Transverse colon (tissue), 4 donors: Measurements from ENCODE around the gene DNER. TPM values are rescaled to one million over a fixed set of nuclear protein-coding genes. Genes with fewer than 3 reads are reported as not detected.

ENCODE experiments used
- DNase-seq: peaks from one replicate; pipeline ENCODE4 v3.0.0-alpha.2; 2019
- H3K27ac ChIP-seq, 4 donors: fragments of 200-600 bp; sonication (generic); 2 replicates each; pipeline ENCODE4 v1.5.1; 2016 to 2018; ENCODE audit warnings: inconsistent platforms in 4 of 4
- H3K27me3 ChIP-seq: fragments of 200-600 bp; sonication (generic); 2 replicates; pipeline ENCODE4 v1.5.1; 2017; ENCODE audit warnings: inconsistent platforms
- H3K36me3 ChIP-seq, 4 donors: fragments of 200-600 bp; sonication (generic); 2 replicates each; pipeline ENCODE4 v1.5.1; 2017 to 2019; ENCODE audit warnings: inconsistent platforms in 4 of 4
- H3K4me1 ChIP-seq, 4 donors: fragments of 200-600 bp; sonication (generic); 2 replicates each; pipeline ENCODE4 v1.5.1; 2017 to 2020; ENCODE audit warnings: inconsistent platforms in 4 of 4
- H3K4me3 ChIP-seq, 4 donors: fragments of 200-600 bp; sonication (generic); 1 replicate in 1 of 4; 2 replicates in 3 of 4; pipeline versions ENCODE4 v1.5.1 to v1.6.1; 2017 to 2019; ENCODE audit warnings: inconsistent platforms in 4 of 4
- H3K9me3 ChIP-seq, 2 donors: fragments of 200-600 bp; sonication (generic); 2 replicates each; pipeline ENCODE4 v1.5.1; 2017 to 2019; ENCODE audit warnings: inconsistent platforms in 2 of 2
- EP300 ChIP-seq: sonication (generic); formaldehyde crosslinking; IDR thresholded peaks from one replicate; pipeline ENCODE4 v1.6.1; 2017; ENCODE audit warnings: antibody characterized with exemption, low read depth
- POLR2A ChIP-seq: fragments of 450-650 bp; IDR thresholded peaks from one replicate; pipeline ENCODE4 v1.6.1; 2016; ENCODE audit warnings: antibody characterized with exemption, mild to moderate bottlenecking, moderate library complexity
- POLR2AphosphoS5 ChIP-seq, 3 donors: sonication (generic); formaldehyde crosslinking; IDR thresholded peaks; one replicate each; pipeline ENCODE4 v1.6.1; 2016; ENCODE audit warnings: antibody characterized with exemption in 3 of 3
- WGBS, 2 donors: methylation state at CpG; one replicate each; pipeline ENCODE4 v1.1.5; 2018; ENCODE audit warnings: low coverage in 1 of 2; 5-methylcytosine and 5-hydroxymethylcytosine counted together
- in situ Hi-C, 4 donors: fragments of 200-750 bp; cut with MboI; loops; one replicate each; pipeline versions ENCODE4 v1.15.0 to v1.15.1; 2017; ENCODE audit warnings: low sequenced_read_pairs in 3 of 4, low pct_ligation_motif_present in 1 of 4, low pct_unique_long_range_greater_than_20kb in 1 of 4
- intact Hi-C: fragments of 100-400 bp; cut with DNase I; formaldehyde crosslinking; loops from one replicate; pipeline ENCODE4 v1.15.1; 2023; ENCODE audit warnings: low total_unique reads
- total RNA-seq, 4 donors: library from RNA; depleted of rRNA; stranded (reverse); fragments of >200 nt; gene quantifications; one replicate each; pipeline ENCODE4 v1.1.0, GENCODE V29; 2016
- TF ChIP-seq, protein P1 (sequence below), 5 experiments: fragments of 200-600 bp in 3 of 5; fragments of 450-650 bp in 2 of 5; sonication (generic) in 3 of 5; IDR thresholded peaks; 1 replicate in 2 of 5; 2 replicates in 3 of 5; pipeline ENCODE4 v1.5.1; 2016 to 2017; ENCODE audit warnings: antibody characterized with exemption in 5 of 5, inconsistent platforms in 3 of 5, mild to moderate bottlenecking in 2 of 5, moderate library complexity in 1 of 5

Gene DNER
- total RNA-seq, 4 donors from 2014 or later, result 1.9 to 4.9 (median 2.5) TPM

DNA sequence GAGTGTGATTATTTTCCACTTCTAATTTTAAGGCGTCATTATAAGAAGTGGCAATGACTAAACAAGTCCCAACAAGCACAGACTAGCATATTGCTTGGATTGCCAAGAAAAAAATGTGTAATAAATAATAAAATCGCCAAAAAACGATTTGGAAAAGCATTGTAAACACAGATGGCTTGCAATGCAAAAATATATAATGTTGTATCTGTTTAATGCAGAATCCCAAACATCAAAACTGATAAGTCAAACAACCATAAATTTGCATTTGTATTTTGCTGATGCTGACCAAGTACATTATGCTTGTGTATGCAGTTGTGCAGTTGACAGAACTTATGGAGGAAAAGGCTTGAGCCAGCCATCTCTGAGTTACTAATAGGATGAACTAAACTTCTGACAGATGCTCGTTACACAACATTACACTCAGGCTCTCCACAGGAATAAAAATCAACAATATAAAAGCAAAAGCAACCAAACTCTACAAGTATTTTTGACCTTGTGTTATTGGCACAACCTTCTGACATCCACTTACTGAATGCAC lies 68.1 kb downstream of the DNER start:
- Histone ChIP-seq H3K4me3 (no peak overlapping the region), H3K27ac (no peak overlapping the region), H3K36me3 (no peaks in the 10 kb centered on the region), H3K27me3 (no peaks in the 10 kb centered on the region), H3K9me3 (no peaks in the 10 kb centered on the region), H3K4me1 (no peaks in the 10 kb centered on the region)
- DNase-seq, result no peak
- intact Hi-C loops (no loop called here), in situ Hi-C loops (no loop called here)
- WGBS, 2 donors, result 61 to 63% methylated on average over 4 of the region's 4 CpGs
- TF ChIP-seq, protein P1, sequence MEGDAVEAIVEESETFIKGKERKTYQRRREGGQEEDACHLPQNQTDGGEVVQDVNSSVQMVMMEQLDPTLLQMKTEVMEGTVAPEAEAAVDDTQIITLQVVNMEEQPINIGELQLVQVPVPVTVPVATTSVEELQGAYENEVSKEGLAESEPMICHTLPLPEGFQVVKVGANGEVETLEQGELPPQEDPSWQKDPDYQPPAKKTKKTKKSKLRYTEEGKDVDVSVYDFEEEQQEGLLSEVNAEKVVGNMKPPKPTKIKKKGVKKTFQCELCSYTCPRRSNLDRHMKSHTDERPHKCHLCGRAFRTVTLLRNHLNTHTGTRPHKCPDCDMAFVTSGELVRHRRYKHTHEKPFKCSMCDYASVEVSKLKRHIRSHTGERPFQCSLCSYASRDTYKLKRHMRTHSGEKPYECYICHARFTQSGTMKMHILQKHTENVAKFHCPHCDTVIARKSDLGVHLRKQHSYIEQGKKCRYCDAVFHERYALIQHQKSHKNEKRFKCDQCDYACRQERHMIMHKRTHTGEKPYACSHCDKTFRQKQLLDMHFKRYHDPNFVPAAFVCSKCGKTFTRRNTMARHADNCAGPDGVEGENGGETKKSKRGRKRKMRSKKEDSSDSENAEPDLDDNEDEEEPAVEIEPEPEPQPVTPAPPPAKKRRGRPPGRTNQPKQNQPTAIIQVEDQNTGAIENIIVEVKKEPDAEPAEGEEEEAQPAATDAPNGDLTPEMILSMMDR (IDR thresholded peaks at IDR 0.05), result no peak
- TF ChIP-seq POLR2AphosphoS5 (IDR thresholded peaks at IDR 0.05) (no peak), EP300 (no peak), POLR2A (no peak)

- TF ChIP-seq EP300 (no peak), POLR2A (no peak), POLR2AphosphoS5 (IDR thresholded peaks at IDR 0.05) (no peak)
- TF ChIP-seq, protein P1 (IDR thresholded peaks at IDR 0.05), result no peak
- no peak overlapping the region for H3K27ac ChIP-seq
Observed at GRCh38 chr2:229642371-229642770, 72.0 kb downstream of the DNER start.

DNA sequence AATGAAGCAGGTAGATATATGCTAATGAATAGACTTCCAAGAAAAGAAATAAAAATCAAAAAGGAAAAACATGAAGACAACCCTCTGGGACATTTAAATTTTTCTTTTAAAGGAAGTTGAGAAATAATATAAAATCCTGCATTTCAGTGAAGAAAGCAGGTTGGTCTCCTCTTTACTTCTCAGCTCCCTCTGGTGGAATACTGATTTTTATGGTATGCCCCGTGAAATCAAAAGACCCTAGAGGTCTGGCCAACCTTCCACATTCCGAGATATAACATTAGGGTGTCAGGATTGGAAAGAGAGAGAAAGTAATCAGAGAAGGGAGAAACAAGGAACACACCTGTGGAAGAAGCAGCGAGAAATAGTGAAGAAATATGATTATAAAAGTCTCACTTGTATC lies 72.7 kb downstream of the DNER start:
- intact Hi-C loops (no loop called here), in situ Hi-C loops (no loop called here)
- Histone ChIP-seq H3K4me3 (no peak overlapping the region), H3K27me3 (no peaks in the 10 kb centered on the region), H3K9me3 (no peaks in the 10 kb centered on the region), H3K36me3 (no peaks in the 10 kb centered on the region), H3K4me1 (no peaks in the 10 kb centered on the region), H3K27ac (no peak overlapping the region)
- no peak for DNase-seq
- WGBS, 2 donors, result 46 to 55% methylated on average over 3 of the region's 3 CpGs
- TF ChIP-seq EP300 (no peak), POLR2A (no peak), POLR2AphosphoS5 (IDR thresholded peaks at IDR 0.05) (no peak)
- TF ChIP-seq, protein P1 (IDR thresholded peaks at IDR 0.05), result no peak

More at GRCh38 chr2:229642371-229642770, 72.0 kb downstream of the DNER start:
- H3K36me3 ChIP-seq, result no peaks in the 10 kb centered on the region
- in situ Hi-C loops, result no loop called here
- no peak overlapping the region for H3K4me3 ChIP-seq
- no peaks in the 10 kb centered on the region for H3K9me3 ChIP-seq
- 76 to 80% methylated on average over 3 of the region's 3 CpGs for WGBS, 2 donors
- peak; percentile 18 for DNase-seq
- intact Hi-C loops, result no loop called here
- H3K4me1 ChIP-seq, result no peaks in the 10 kb centered on the region
- no peaks in the 10 kb centered on the region for H3K27me3 ChIP-seq

DNA sequence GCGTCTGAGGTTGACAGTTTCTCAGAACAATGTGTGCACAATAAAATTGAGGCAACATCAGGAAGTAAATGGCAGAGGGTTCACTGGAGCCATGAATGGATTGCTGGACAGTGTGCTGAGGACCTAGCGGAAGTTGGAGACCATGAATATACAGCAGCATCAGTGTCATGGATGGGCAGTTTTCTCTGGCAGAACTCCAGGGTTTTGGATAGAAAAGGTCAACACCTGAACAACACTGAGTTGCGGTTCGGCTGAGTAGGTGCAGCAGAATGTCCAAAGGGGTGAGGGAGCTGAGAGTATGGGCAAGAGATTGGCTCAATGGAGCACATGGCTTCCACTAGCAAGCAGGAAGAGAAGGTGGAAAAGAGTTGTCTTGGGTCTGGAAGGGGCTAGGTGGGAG lies 73.7 kb downstream of the DNER start:
- in situ Hi-C loops (no loop called here), intact Hi-C loops (no loop called here)
- no peaks in the 10 kb centered on the region for H3K9me3 ChIP-seq
- no peak for DNase-seq
- H3K27ac ChIP-seq, result no peak overlapping the region
- no peaks in the 10 kb centered on the region for H3K4me1 ChIP-seq
- H3K27me3 ChIP-seq, result no peaks in the 10 kb centered on the region
- H3K4me3 ChIP-seq, result no peak overlapping the region
- no peak for TF ChIP-seq POLR2A
- no peak for TF ChIP-seq POLR2AphosphoS5 (IDR thresholded peaks at IDR 0.05)
- TF ChIP-seq EP300, result no peak
- no peaks in the 10 kb centered on the region for H3K36me3 ChIP-seq
- 85 to 90% methylated on average over 4 of the region's 4 CpGs for WGBS, 2 donors

DNA sequence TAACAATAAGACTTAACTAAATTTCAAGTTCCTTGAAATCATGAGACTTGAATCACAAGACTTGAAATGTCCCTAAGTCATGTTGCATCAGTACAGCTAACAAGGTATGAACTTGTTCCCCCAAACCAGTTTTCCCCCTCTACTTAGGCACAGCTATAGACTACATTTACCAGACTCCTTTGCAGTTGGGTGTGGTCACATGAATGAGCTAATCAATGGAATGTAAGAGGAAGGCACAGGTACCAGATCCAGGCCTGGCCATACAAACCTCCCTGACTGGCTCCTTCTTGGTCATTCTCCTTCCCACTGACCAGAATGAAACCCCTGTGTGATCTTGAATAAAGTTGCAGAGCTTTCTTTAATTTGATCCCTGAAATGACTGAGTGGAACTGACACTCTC lies 77.8 kb downstream of the DNER start:
- TF ChIP-seq, protein P1 (IDR thresholded peaks at IDR 0.05), result no peak
- TF ChIP-seq POLR2AphosphoS5 (IDR thresholded peaks at IDR 0.05) (no peak), EP300 (no peak), POLR2A (no peak)
- Histone ChIP-seq H3K36me3 (no peaks in the 10 kb centered on the region), H3K27ac (no peak overlapping the region), H3K4me3 (no peak overlapping the region), H3K4me1 (no peaks in the 10 kb centered on the region), H3K27me3 (no peaks in the 10 kb centered on the region), H3K9me3 (no peaks in the 10 kb centered on the region)
- DNase-seq, result no peak
- intact Hi-C loops, result no loop called here
- in situ Hi-C loops, result no loop called here
